CD4-positive, alpha-beta T cell treated with Interferon gamma for 1 hour (primary cell): ENCODE measurements around the gene TCP11X1.
"Not testable (repeated sequence)": the region's sequence is repeated elsewhere in the genome, so short reads cannot be mapped to it uniquely, and the experiment has no call there.

Experiments used
- DNase-seq: peaks from one replicate; pipeline ENCODE4 v3.0.0-alpha.2; 2020

Gene TCP11X1

DNA sequence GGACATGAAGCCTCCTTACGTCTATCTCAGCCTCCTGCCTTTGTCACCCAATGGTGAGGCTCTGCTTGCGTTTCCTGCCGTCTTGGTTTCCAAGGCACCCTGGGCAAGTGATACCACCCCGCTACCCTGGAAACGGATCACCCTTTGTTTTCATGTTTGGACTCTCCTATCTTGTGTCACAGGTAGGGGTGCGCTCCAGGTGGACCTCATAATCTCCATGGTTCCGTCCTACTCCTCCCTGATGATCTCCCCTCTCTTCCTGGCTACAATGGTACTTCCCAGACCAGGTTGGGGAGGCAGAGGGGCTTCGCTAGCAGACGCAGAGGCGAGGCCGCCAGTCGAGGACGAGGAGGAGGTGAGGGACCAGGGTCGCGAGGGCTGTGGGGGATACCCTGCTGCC, at the start of gene TCP11X1:
Gene TCP11X1, plus strand, starts transcription at position 316 of the 400 bp plus-strand sequence.
- not testable (repeated sequence) for DNase-seq

GRCh38 chrX:102185967-102186720, 29.0 kb upstream of the TCP11X1 start:
- DNase-seq: no peak

DNA sequence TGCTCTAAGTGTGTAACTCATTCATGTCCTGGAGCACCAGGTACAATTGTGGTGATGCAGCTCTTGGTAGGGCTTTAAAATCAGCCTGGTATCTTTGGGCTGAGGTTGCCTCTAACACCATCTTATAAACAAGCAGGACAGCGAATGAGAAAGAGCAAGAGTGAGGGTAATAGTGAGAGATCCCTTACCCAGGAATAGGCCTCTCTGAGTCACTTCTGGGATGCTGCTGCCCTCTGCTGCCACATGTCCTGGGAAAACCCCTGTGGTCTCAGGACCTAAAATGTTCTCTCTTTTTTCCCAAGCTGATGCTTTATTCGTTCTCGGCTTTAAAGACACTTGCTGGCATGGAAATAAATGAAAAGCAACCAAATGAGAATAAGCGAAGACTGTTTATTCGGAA, 7.2 kb upstream of the TCP11X1 start:
- not testable (repeated sequence) for DNase-seq

DNA sequence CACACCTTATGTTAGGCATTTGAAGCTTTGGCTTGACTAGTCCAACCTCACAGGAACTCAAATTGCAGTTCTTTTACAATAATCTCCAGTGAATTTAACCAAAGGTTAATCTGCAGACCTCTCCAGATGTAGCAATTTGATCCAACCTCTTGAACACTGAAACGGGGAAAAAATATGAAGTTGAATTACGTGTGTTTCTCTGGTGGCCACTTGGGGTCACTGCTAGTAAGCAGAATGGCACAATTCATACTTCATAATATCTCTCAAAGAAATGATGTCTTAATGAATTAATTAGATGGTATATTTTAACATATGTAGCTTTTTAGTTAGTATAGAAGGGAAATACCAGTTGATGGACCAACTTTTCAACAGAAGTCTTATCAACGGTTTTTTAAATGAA, 1.4 kb downstream of the TCP11X1 start:
- DNase-seq: not testable (repeated sequence)

DNA sequence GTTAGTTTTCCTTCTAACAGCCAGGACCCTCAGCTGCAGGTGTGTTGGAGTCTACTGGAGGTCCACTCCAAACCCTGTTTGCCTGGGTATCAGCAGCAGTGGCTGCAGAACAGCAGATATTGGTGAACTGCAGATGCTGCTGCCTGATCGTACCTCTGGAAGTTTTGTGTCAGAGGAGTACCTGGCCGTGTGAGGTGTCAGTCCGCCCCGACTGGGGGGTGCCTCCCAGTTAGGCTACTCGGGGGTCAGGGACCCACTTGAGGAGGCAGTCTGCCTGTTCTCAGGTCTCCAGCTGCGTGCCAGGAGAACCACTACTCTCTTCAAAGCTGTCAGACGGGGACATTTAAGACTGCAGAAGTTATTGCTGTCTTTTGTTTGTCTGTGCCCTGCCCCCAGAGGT, 20.6 kb downstream of the TCP11X1 start:
- not testable (repeated sequence) for DNase-seq

DNA sequence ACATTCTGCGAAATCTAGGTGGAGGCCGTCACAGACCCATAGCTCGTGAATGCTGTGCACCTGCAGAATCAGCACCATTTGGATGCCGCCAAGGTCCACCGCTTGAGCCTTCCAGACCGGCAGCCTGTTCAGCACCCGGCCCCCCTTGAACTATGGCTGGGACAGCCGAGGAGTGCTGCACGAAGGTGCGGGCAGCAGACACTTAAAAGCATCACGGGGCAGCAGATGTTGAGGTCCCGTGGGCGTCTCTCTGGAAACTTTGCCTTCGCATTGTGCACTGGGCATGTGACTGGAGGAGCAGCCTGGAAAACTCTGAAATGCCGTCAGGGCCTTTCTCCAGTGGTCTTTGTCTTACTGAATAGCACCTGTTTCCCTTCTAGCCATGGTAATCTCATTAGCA, 25.2 kb downstream of the TCP11X1 start:
- not testable (repeated sequence) for DNase-seq

DNA sequence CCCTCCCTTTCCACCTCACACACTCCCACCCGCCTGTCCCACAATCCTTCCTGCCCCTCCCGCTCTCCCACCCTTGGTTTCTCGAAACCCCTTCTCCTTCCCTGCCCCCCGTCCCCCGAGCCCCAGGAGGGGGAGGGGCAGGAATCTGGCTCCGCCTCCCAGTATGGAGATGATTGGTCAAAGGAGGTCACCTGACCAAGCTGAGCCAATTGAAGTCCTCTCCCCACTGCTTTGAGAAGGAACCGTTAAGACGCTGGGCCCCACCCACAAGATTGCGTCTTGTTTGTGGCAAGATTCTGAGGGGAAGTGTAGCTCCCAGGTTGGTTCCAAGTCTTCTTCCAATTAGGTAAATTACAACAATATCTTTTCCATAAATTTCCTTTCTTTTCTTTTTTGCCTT, 31.8 kb downstream of the TCP11X1 start, which contains the start of gene NXF2:
Gene NXF2, plus strand, starts transcription at position 275 of the 400 bp plus-strand sequence. CDS start 59,912 bp downstream, outside the sequence.
- not testable (repeated sequence) for DNase-seq

- DNase-seq: not testable (repeated sequence)
Measured at GRCh38 chrX:102272231-102272630, 57.1 kb downstream of the TCP11X1 start.
